Stimulated activated CD4-positive, alpha-beta T cell treated with anti-CD3 and anti-CD28 coated beads, Interleukin-4, amount 100 ng/mL, for 48 hours (primary cell): ENCODE data around the gene MPI.
"Not testable (repeated sequence)": the region's sequence is repeated elsewhere in the genome, so short reads cannot be mapped to it uniquely, and the experiment has no call there.

ENCODE experiments used
- DNase-seq, 2 donors: peaks; one replicate each; pipeline ENCODE4 v3.0.0-alpha.2; 2020; ENCODE audit warnings: low read depth in 2 of 2

The MPI gene

DNA sequence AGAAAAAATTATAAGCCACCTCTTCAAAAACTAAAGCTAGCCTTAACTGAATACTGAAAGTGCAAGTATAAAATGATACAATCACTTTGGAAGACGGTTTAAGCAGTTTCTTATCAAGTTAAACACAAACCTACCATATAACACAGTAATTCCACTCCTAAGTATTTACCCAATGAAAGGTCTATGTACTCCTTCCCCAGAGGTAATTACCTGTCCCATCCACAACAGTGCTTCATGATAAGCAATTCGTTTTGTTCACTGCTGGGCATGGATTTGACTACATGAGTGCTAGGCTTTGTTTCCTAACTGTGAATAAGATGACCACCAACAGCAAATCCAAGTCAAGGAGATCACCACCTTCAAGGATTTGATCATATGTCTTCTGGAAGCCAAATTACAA lies 43.7 kb downstream of the MPI start:
- DNase-seq, result no peak

DNA sequence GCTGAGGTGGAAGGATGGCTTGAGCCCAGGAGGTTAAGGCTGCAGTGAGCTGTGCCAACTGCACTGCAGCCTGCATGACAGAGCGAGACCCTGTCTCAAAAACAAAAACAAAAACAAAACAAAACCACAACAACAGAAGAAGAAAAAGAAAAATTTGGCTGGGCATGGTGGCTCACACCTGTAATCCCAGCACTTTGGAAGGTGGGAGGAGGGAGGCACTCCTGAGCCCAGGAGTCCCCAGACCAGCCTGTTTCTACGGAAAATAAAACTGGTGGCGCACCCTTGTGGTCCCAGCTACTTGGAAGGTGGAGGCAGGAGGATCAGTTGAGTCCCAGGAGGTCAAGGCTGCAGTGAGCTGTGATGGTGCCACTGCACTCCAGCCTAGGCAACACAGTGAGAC lies 45.4 kb downstream of the MPI start:
- DNase-seq, result not testable (repeated sequence)

DNA sequence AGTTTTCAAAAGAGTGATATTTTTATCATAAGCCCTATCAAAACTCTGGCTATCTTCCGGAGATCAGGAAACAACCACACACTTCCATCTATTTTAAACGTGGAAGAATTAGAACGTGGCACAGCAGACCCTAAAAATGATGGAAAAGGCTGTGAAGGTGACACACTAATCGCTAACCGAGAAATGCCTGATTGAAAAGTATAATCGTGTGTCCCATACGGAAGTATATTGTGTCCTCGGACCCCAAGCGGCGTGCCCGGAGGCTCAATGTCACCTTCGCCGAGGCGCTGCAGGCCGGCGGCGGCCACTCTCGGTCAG lies 47.4 kb downstream of the MPI start:
- no peak for DNase-seq

DNA sequence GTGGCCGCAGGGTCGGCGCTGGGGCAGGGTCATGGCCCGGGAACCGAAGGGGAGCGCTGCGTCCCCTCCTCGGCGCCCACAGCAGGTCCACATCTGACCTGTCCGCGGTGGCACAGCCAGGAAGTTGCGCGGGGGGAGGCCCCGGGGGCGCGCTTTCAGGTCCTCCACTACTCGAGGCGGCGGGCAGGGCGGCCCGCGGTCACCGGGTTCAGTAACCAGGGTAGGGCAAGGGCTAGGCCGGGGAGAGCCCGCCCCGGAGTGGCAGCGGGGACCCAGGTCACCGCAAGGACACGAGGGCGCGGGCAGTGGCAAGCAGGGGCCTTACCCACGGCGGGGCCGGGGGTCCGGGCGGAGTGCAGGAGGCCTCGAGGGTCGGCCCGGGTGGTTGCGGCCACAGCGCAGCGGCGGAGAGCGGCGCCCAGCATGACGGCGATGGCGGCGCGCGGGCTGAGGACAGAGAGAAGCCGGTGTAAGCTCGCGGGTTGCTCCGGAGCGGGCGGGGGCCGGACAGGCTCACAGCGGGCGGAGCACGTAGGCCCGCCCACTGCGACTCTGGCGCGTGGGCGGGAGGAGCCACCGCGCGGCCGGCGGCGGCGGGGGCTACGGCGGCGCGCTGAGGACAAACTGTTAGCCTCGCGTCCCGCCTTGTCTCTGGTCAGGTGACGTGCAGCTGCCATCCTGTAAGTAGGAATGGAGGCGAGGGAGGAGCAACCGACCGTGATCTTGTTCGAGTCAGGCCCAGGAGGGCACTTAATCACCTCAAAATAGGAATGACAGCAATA lies 47.9 kb downstream of the MPI start, which contains the start of gene COX5A:
Gene COX5A (minus strand): TSS at position 484 of the 782 bp plus-strand sequence. CDS start 59 bp downstream, at position 425.
- peak; percentile 82 to 89 for DNase-seq

DNA sequence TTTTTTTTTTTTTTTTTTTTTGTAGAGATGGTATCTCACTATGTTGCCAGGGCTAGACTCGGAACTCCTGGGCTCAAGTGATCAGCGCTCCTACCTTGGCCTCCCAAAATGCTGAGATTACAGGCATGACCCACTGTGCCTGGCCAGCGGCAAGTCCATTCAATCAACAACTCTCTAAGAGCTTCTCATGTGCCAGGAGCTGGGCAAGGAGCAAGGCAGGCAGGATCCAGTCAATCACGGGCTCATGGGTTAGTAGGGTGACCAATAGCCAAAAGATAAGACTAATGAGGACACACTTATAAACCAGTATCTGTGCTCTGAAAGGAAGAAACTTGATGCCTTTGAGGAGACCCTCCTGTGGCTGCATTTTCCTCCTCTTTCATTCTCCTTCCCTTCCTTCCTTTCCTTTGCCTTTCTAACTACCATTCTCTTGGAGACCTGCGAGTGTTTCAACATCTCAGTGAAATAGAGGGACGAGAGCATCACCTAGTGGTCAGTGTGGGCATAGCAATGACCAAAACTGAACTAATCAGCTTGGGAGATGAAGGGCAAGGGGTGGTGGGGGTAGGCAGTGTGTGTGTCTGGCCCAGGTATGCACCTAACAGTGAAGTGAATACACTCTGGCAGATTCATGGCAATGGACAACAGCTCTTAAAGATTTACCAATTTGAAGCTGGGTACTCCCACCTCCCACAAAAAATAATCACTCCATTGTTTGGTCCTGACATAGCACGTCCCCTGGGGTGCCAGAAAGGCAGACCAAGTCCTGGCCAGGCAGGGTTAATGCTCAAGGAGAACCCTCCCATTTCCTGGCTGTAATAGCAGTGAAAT lies 60.5 kb downstream of the MPI start:
- DNase-seq, result peak; percentile 66 to 78

DNA sequence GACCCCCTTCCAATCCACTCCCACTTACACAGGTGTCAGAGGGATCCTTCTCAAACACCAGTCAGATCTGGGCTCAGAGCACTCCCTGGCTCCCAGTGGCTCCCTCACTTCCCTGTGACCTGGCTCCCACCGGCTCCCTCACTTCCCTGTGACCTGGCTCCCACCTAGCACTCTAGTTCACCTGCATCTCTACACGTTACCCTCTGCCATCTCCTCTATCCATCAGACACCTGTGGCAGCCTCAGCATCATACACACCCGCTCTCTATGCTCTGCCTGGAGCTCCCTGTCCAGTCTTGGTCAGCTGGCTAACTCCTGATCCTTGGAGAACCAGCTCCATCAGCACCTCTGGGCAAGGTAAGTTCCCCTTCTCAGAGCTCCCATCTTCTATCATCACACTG lies 61.2 kb downstream of the MPI start:
- no peak for DNase-seq
